Retinal pigment epithelial cell (primary cell): ENCODE measurements around the gene MRPL51.

Source experiments
- DNase-seq: peaks from one replicate; pipeline ENCODE4 v3.0.0-alpha.2; 2010; ENCODE audit warnings: low read depth
- H3K4me3 ChIP-seq: 2 replicates; pipeline ENCODE4 v1.5.1; 2011; ENCODE audit warnings: mild to moderate bottlenecking, low read length, control low read depth, moderate library complexity
- CTCF ChIP-seq: conservative IDR thresholded peaks from 2 replicates; pipeline ENCODE4 v1.5.1; 2011; ENCODE audit warnings: low read depth, low read length, control low read depth, inconsistent platforms

Gene MRPL51

GRCh38 chr12:6452245-6452943 is 40.7 kb downstream of the MRPL51 start:
- TF ChIP-seq CTCF = no peak
- peak overlapping the region; percentile 34 for H3K4me3 ChIP-seq
- no peak for DNase-seq

GRCh38 chr12:6451348-6452244 is 41.5 kb downstream of the MRPL51 start, which contains the start of gene TAPBPL:
Gene TAPBPL (plus strand): TSS chr12:6452042. CDS start chr12:6452249, 207 bp downstream.
- DNase-seq = no peak
- H3K4me3 ChIP-seq = peak within 1 kb of the TSS; percentile 39

GRCh38 chr12:6450869-6451347 is 42.2 kb downstream of the MRPL51 start:
- DNase-seq = no peak
- TF ChIP-seq CTCF = no peak
- H3K4me3 ChIP-seq = peak overlapping the region; percentile 39

More at GRCh38 chr12:6451348-6452244, 41.5 kb downstream of the MRPL51 start, which contains the start of gene TAPBPL:
- no peak for TF ChIP-seq CTCF

GRCh38 chr12:6450091-6450868 is 42.8 kb downstream of the MRPL51 start:
- H3K4me3 ChIP-seq = peak overlapping the region; percentile 39
- no peak for TF ChIP-seq CTCF
- DNase-seq = peak; percentile 58

GRCh38 chr12:6444704-6445688 is 48.1 kb downstream of the MRPL51 start, which contains the start of gene CD27:
Gene CD27 (plus strand): TSS chr12:6444955. CDS start chr12:6445096, 141 bp downstream.
- no peak within 1 kb of the TSS for H3K4me3 ChIP-seq
- no peak for DNase-seq
- no peak for TF ChIP-seq CTCF
